Activated T-cell treated with anti-CD3 and anti-CD28 coated beads, Interleukin-2, amount 50 U/mL, for 24 hours (primary cell): ENCODE measurements around the gene JPH3.
"Not testable (repeated sequence)": the region's sequence is repeated elsewhere in the genome, so short reads cannot be mapped to it uniquely, and the experiment has no call there.

Experiments
- DNase-seq: peaks from one replicate; pipeline ENCODE4 v3.0.0-alpha.2; 2020
- H3K27ac Mint-ChIP-seq: 2 replicates; pipeline ENCODE4 v1.8.0; 2020; ENCODE audit warnings: mild to moderate bottlenecking, mixed read lengths
- H3K27me3 Mint-ChIP-seq: 2 replicates; pipeline ENCODE4 v1.8.0; 2020; ENCODE audit warnings: mixed read lengths
- H3K36me3 Mint-ChIP-seq: 2 replicates; pipeline ENCODE4 v1.8.0; 2020; ENCODE audit warnings: low read depth, mixed read lengths
- H3K4me1 Mint-ChIP-seq: 2 replicates; pipeline ENCODE4 v1.8.0; 2020; ENCODE audit warnings: low read depth, mixed read lengths
- H3K4me3 Mint-ChIP-seq: 2 replicates; pipeline ENCODE4 v1.8.0; 2020; ENCODE audit warnings: mild to moderate bottlenecking, moderate library complexity, mixed read lengths
- H3K9me3 Mint-ChIP-seq: 2 replicates; pipeline ENCODE4 v1.8.0; 2020; ENCODE audit warnings: mixed read lengths

The JPH3 gene

GRCh38 chr16:87710887-87711286, 108.6 kb downstream of the JPH3 start:
- no peaks in the 10 kb centered on the region for H3K27me3 Mint-ChIP-seq
- DNase-seq, result no peak
- peak overlapping the region; percentile 18 for H3K27ac Mint-ChIP-seq
- no peak overlapping the region for H3K4me3 Mint-ChIP-seq
- H3K4me1 Mint-ChIP-seq, result peaks cover 28% of the 10 kb centered on the region
- no peaks in the 10 kb centered on the region for H3K9me3 Mint-ChIP-seq
- peaks cover 89% of the 10 kb centered on the region for H3K36me3 Mint-ChIP-seq

GRCh38 chr16:87712184-87712762, 110.0 kb downstream of the JPH3 start:
- peaks cover 94% of the 10 kb centered on the region for H3K36me3 Mint-ChIP-seq
- H3K4me1 Mint-ChIP-seq, result peaks cover 28% of the 10 kb centered on the region
- no peaks in the 10 kb centered on the region for H3K9me3 Mint-ChIP-seq
- H3K4me3 Mint-ChIP-seq, result no peak overlapping the region
- no peak for DNase-seq
- H3K27ac Mint-ChIP-seq, result peak overlapping the region; percentile 14
- no peaks in the 10 kb centered on the region for H3K27me3 Mint-ChIP-seq

GRCh38 chr16:87713451-87714229, 111.3 kb downstream of the JPH3 start:
- peaks cover 92% of the 10 kb centered on the region for H3K36me3 Mint-ChIP-seq

GRCh38 chr16:87715231-87715630, 112.9 kb downstream of the JPH3 start:
- H3K27ac Mint-ChIP-seq, result peak overlapping the region; percentile 1

More at GRCh38 chr16:87713451-87714229, 111.3 kb downstream of the JPH3 start:
- Mint-ChIP-seq H3K9me3 (no peaks in the 10 kb centered on the region), H3K4me3 (no peak overlapping the region), H3K27me3 (no peaks in the 10 kb centered on the region), H3K4me1 (peaks cover 28% of the 10 kb centered on the region), H3K27ac (peak overlapping the region; percentile 90)
- DNase-seq, result peak; percentile 65

GRCh38 chr16:87715658-87716057, 113.3 kb downstream of the JPH3 start:
- Mint-ChIP-seq H3K27me3 (no peaks in the 10 kb centered on the region), H3K9me3 (no peaks in the 10 kb centered on the region), H3K36me3 (peaks cover 90% of the 10 kb centered on the region), H3K4me1 (peaks cover 30% of the 10 kb centered on the region), H3K4me3 (no peak overlapping the region), H3K27ac (peak overlapping the region; percentile 1)
- DNase-seq, result no peak

More at GRCh38 chr16:87715231-87715630, 112.9 kb downstream of the JPH3 start:
- no peaks in the 10 kb centered on the region for H3K9me3 Mint-ChIP-seq
- H3K4me1 Mint-ChIP-seq, result peaks cover 30% of the 10 kb centered on the region
- no peaks in the 10 kb centered on the region for H3K27me3 Mint-ChIP-seq
- H3K36me3 Mint-ChIP-seq, result peaks cover 90% of the 10 kb centered on the region
- no peak overlapping the region for H3K4me3 Mint-ChIP-seq
- no peak for DNase-seq

GRCh38 chr16:87718831-87719230, 116.5 kb downstream of the JPH3 start:
- not testable (repeated sequence) for DNase-seq, H3K4me3 Mint-ChIP-seq, H3K27me3 Mint-ChIP-seq, H3K9me3 Mint-ChIP-seq
- H3K27ac Mint-ChIP-seq, result peak overlapping the region; percentile 66
- H3K36me3 Mint-ChIP-seq, result peaks cover 92% of the 10 kb centered on the region
- H3K4me1 Mint-ChIP-seq, result peaks cover 24% of the 10 kb centered on the region

- no peak for DNase-seq
- Mint-ChIP-seq H3K27me3 (no peaks in the 10 kb centered on the region), H3K4me1 (peaks cover 18% of the 10 kb centered on the region), H3K36me3 (peaks cover 93% of the 10 kb centered on the region), H3K4me3 (no peak overlapping the region), H3K27ac (no peak overlapping the region), H3K9me3 (no peaks in the 10 kb centered on the region)
Measured at GRCh38 chr16:87720446-87720845, 118.1 kb downstream of the JPH3 start.

- no peak overlapping the region for H3K4me3 Mint-ChIP-seq
- peak overlapping the region; percentile 7 for H3K27ac Mint-ChIP-seq
- H3K36me3 Mint-ChIP-seq, result peaks cover 88% of the 10 kb centered on the region
- H3K4me1 Mint-ChIP-seq, result peaks cover 17% of the 10 kb centered on the region
- H3K9me3 Mint-ChIP-seq, result no peaks in the 10 kb centered on the region
- H3K27me3 Mint-ChIP-seq, result no peaks in the 10 kb centered on the region
- no peak for DNase-seq
Measured at GRCh38 chr16:87721622-87722585, 119.6 kb downstream of the JPH3 start.

GRCh38 chr16:87722590-87723225, 120.4 kb downstream of the JPH3 start:
- no peak for DNase-seq
- H3K27me3 Mint-ChIP-seq, result no peaks in the 10 kb centered on the region
- peak overlapping the region; percentile 53 for H3K27ac Mint-ChIP-seq
- peaks cover 17% of the 10 kb centered on the region for H3K4me1 Mint-ChIP-seq
- peaks cover 87% of the 10 kb centered on the region for H3K36me3 Mint-ChIP-seq
- no peaks in the 10 kb centered on the region for H3K9me3 Mint-ChIP-seq
- H3K4me3 Mint-ChIP-seq, result no peak overlapping the region

- Mint-ChIP-seq H3K27ac (peak overlapping the region; percentile 53), H3K9me3 (no peaks in the 10 kb centered on the region), H3K36me3 (peaks cover 88% of the 10 kb centered on the region), H3K4me3 (no peak overlapping the region), H3K27me3 (no peaks in the 10 kb centered on the region), H3K4me1 (peaks cover 17% of the 10 kb centered on the region)
- no peak for DNase-seq
Measured at GRCh38 chr16:87723226-87723623, 120.9 kb downstream of the JPH3 start.

GRCh38 chr16:87724490-87725291, 122.4 kb downstream of the JPH3 start:
- peak overlapping the region; percentile 68 for H3K27ac Mint-ChIP-seq
- H3K27me3 Mint-ChIP-seq, result no peaks in the 10 kb centered on the region
- H3K4me3 Mint-ChIP-seq, result no peak overlapping the region
- no peak for DNase-seq
- peaks cover 15% of the 10 kb centered on the region for H3K4me1 Mint-ChIP-seq
- H3K9me3 Mint-ChIP-seq, result no peaks in the 10 kb centered on the region
- H3K36me3 Mint-ChIP-seq, result peaks cover 90% of the 10 kb centered on the region

GRCh38 chr16:87725596-87726235, 123.4 kb downstream of the JPH3 start:
- Mint-ChIP-seq H3K27me3 (no peaks in the 10 kb centered on the region), H3K4me3 (no peak overlapping the region), H3K36me3 (peaks cover 88% of the 10 kb centered on the region), H3K4me1 (peaks cover 15% of the 10 kb centered on the region), H3K9me3 (no peaks in the 10 kb centered on the region), H3K27ac (no peak overlapping the region)
- DNase-seq, result no peak

GRCh38 chr16:87726577-87726976, 124.3 kb downstream of the JPH3 start:
- Mint-ChIP-seq H3K36me3 (peaks cover 90% of the 10 kb centered on the region), H3K4me1 (peaks cover 15% of the 10 kb centered on the region)
- not testable (repeated sequence) for H3K27ac Mint-ChIP-seq

More at GRCh38 chr16:87726577-87726976, 124.3 kb downstream of the JPH3 start:
- H3K27me3 Mint-ChIP-seq, H3K9me3 Mint-ChIP-seq, DNase-seq, H3K4me3 Mint-ChIP-seq: not testable (repeated sequence)
